ENCODE results near the gene INPP5A.
"Not testable (repeated sequence)": the region's sequence is repeated elsewhere in the genome, so short reads cannot be mapped to it uniquely, and the experiment has no call there.

INPP5A gene

GRCh38 chr10:132665946-132666704, 128.5 kb downstream of the INPP5A start:
- DNase-seq, result no peak

DNA sequence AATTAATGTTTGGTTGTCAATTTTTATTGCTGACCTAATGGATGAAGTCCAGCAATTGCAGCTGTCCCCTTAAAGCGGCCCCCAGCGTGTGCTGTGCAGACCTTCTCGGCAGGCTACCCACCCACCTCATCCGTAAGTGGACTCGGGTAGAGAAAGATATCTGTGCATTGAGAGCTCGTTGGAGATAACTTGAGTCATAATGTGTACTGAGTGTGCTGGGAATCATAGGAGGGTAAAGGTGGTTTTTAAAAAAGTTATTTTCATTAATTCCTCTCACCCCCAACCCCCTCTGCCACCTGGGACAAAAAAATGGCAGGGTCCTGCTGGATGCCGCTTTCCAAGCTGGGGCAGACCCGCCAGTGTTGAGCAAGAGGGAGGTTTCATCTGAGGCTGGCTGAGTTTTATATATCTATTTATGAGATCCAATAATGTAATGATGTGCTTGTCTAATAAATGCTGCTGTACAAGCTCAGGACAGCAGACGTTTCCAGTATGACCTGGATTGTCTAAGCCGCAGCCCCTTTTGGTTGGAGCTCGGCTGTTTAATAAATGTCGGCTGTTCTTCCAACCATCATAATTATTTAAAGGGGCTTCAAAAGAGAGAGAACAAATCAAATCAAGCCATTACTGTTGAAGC, 129.2 kb downstream of the INPP5A start:
- no peak for DNase-seq

DNA sequence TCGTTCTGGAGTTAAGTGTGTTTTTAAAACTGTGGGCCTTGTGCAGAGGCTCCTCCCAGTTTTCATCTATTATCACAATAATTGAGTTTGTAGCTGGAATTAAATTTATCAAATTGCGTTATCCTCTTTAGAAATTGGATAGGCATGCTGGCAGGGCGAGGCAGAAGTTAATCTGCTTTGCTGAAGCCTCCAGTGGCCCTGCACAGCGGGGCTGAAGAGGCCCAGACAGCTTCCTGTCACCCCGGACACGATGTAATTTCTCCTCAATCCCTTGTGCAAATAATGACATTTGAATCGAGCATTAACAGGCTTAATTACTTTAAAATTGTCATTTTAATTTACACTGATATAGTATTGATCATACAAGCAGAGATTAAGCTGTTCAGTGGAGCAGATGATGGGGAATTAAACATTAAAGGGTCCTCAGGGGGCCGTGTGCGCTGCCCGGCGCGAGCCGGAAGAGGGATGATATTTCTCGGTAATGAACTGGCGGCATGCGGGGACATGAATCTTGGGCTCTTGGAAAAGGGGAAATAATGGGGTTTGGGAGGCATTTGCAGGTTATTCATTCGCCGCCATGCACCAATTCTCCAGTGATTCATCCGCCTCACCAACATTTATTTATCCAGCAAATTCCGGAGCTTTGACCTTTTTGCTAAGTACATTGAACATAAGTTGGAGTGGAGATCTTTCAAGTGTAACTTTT, 129.9 kb downstream of the INPP5A start:
- no peak for DNase-seq

GRCh38 chr10:132668048-132668394, 130.4 kb downstream of the INPP5A start:
- DNase-seq, result no peak

- DNase-seq, result no peak
These were observed 131.7 kb downstream of the INPP5A start for GRCh38 chr10:132669208-132669861.

GRCh38 chr10:132670546-132671227, 133.1 kb downstream of the INPP5A start:
- DNase-seq, result no peak

GRCh38 chr10:132671228-132672154, 133.9 kb downstream of the INPP5A start:
- no peak for DNase-seq

- DNase-seq, result not testable (repeated sequence)
These were observed 136.2 kb downstream of the INPP5A start for GRCh38 chr10:132673746-132674145.

GRCh38 chr10:132674311-132674710, 136.7 kb downstream of the INPP5A start:
- no peak for DNase-seq

GRCh38 chr10:132675031-132675740, 137.6 kb downstream of the INPP5A start:
- no peak for DNase-seq

- no peak for DNase-seq
These were observed 138.8 kb downstream of the INPP5A start for GRCh38 chr10:132676193-132676891.

GRCh38 chr10:132677096-132677472, 139.5 kb downstream of the INPP5A start:
- DNase-seq, result no peak

GRCh38 chr10:132677473-132678227, 140.1 kb downstream of the INPP5A start:
- no peak for DNase-seq

- no peak for DNase-seq
These were observed 141.0 kb downstream of the INPP5A start for GRCh38 chr10:132678436-132679216.

- no peak for DNase-seq
These were observed 141.6 kb downstream of the INPP5A start for GRCh38 chr10:132679217-132679595.

DNA sequence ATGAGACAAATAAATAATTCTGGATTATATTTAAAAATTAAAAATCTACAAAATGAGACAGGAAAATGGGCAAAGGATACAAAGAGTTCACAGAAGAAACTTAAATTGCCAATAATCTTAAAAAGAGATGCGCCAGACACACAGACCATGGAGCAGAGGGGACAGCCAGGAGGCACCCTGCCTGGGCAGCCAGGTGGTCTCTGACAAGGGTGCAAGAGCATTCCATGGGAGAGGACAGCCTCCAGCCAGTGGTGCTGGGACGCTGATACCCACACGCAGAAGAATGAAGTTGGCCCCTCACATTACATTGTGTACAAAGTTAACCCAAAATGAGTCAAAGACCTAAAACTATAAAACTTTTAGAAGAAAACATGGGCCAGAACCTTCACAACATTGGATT, 142.1 kb downstream of the INPP5A start:
- DNase-seq, result no peak

DNA sequence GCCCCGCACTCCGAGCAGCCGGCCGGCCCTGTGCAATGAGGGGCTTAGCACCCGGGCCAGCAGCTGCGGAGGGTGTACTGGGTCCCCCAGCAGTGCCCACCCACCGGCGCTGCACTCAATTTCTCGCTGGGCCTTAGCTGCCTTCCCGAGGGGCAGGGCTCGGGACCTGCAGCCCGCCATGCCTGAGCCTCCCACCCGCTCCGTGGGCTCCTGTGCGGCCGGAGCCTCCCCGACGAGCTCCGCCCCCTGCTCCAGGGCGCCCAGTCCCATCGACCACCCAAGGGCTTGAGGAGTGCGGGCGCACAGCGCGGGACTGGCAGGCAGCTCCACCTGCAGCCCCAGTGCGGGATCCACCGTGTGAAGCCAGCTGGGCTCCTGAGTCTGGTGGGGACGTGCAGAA, 143.2 kb downstream of the INPP5A start:
- not testable (repeated sequence) for DNase-seq

GRCh38 chr10:132681858-132682755, 144.5 kb downstream of the INPP5A start:
- no peak for DNase-seq

All from activated effector memory CD4-positive, alpha-beta T cell treated with Interleukin-2 at 50 U/mL for 16 hours (primary cell).